Urinary bladder (tissue), 4 donors: ENCODE data around the gene MACROD2. TPM values are rescaled to one million over a fixed set of nuclear protein-coding genes. Genes with fewer than 3 reads are reported as not detected.
A peak's percentile ranks its signal among the peaks of the same experiment; 100 is the strongest.
"Not testable (repeated sequence)": the region's sequence is repeated elsewhere in the genome, so short reads cannot be mapped to it uniquely, and the experiment has no call there.

ENCODE experiments used
- DNase-seq: peaks from one replicate; pipeline ENCODE4 v3.0.0-alpha.2; 2015; ENCODE audit errors: extremely low spot score
- H3K27ac ChIP-seq: one replicate; pipeline ENCODE4 v1.5.1; 2013; ENCODE audit warnings: low read depth, mild to moderate bottlenecking, moderate library complexity
- H3K36me3 ChIP-seq: one replicate; pipeline ENCODE4 v1.6.1; 2013; ENCODE audit warnings: mild to moderate bottlenecking, moderate library complexity; ENCODE audit not compliant: insufficient read depth
- H3K4me1 ChIP-seq: one replicate; pipeline ENCODE4 v1.6.1; 2013; ENCODE audit warnings: mild to moderate bottlenecking, moderate library complexity; ENCODE audit not compliant: insufficient read depth
- H3K4me3 ChIP-seq: one replicate; pipeline ENCODE4 v1.5.1; 2013; ENCODE audit warnings: low read depth, low read length
- WGBS: extraction: QIAGEN DNeasy Blood & Tissue Kit; methylation state at CpG from one replicate; pipeline ENCODE4 v1.1.7; 2013; 5-methylcytosine and 5-hydroxymethylcytosine counted together
- polyA plus RNA-seq: library from polyadenylated mRNA; stranded (reverse); fragments of 200-250 nt; gene quantifications from one replicate; pipeline ENCODE4 v1.2.3, GENCODE V29; 2013
- total RNA-seq: library from RNA; depleted of rRNA; stranded (reverse); fragments of >200 nt; gene quantifications from one replicate; pipeline ENCODE4 v1.2.3, GENCODE V29; 2014
- donor health status: healthy with polysubstance abuse.
- donor health status: healthy.

MACROD2 gene
- total and polyA plus RNA-seq, 2 donors, result 3.0 to 28.2 TPM

GRCh38 chr20:14219801-14220461 is 224.6 kb downstream of the MACROD2 start:
- 86% methylated on average over 4 of the region's 4 CpGs for WGBS
- no peak for DNase-seq
- Histone ChIP-seq H3K4me1 (no peaks in the 10 kb centered on the region), H3K36me3 (no peaks in the 10 kb centered on the region), H3K4me3 (no peak overlapping the region), H3K27ac (no peak overlapping the region)

GRCh38 chr20:14220986-14221385 is 225.7 kb downstream of the MACROD2 start:
- no peak overlapping the region for H3K4me3 ChIP-seq
- no peak for DNase-seq
- no peak overlapping the region for H3K27ac ChIP-seq
- H3K4me1 ChIP-seq, result no peaks in the 10 kb centered on the region
- H3K36me3 ChIP-seq, result no peaks in the 10 kb centered on the region
- 95% methylated on average over 1 of the region's 1 CpG for WGBS

- DNase-seq, result no peak
- H3K4me3 ChIP-seq, result no peak overlapping the region
- 88% methylated on average over 3 of the region's 3 CpGs for WGBS
- H3K36me3 ChIP-seq, result no peaks in the 10 kb centered on the region
- no peak overlapping the region for H3K27ac ChIP-seq
- H3K4me1 ChIP-seq, result no peaks in the 10 kb centered on the region
These were observed 228.5 kb downstream of the MACROD2 start for GRCh38 chr20:14223806-14224205.

- H3K36me3 ChIP-seq, DNase-seq, H3K27ac ChIP-seq, H3K4me1 ChIP-seq: not testable (repeated sequence)
- WGBS, result 59% methylated on average over 46 of the region's 53 CpGs
- peak overlapping the region; percentile 17 for H3K4me3 ChIP-seq
These were observed 231.0 kb downstream of the MACROD2 start for GRCh38 chr20:14226051-14227049.

- 96% methylated on average over 2 of the region's 2 CpGs for WGBS
- no peak overlapping the region for H3K27ac ChIP-seq
These were observed 237.3 kb downstream of the MACROD2 start for GRCh38 chr20:14232650-14233049.

GRCh38 chr20:14234666-14235295 is 239.5 kb downstream of the MACROD2 start:
- no peak for DNase-seq
- Histone ChIP-seq H3K36me3 (no peaks in the 10 kb centered on the region), H3K4me3 (no peak overlapping the region), H3K4me1 (no peaks in the 10 kb centered on the region), H3K27ac (no peak overlapping the region)
- WGBS, result 20% methylated on average over 2 of the region's 2 CpGs

More at GRCh38 chr20:14232650-14233049, 237.3 kb downstream of the MACROD2 start:
- H3K4me3 ChIP-seq, result no peak overlapping the region
- no peaks in the 10 kb centered on the region for H3K36me3 ChIP-seq
- H3K4me1 ChIP-seq, result no peaks in the 10 kb centered on the region
- DNase-seq, result no peak

- DNase-seq, result no peak
- no peaks in the 10 kb centered on the region for H3K36me3 ChIP-seq
- no peak overlapping the region for H3K27ac ChIP-seq
- WGBS, result 35% methylated on average over 2 of the region's 2 CpGs
- no peaks in the 10 kb centered on the region for H3K4me1 ChIP-seq
- H3K4me3 ChIP-seq, result no peak overlapping the region
These were observed 240.0 kb downstream of the MACROD2 start for GRCh38 chr20:14235355-14235754.

- Histone ChIP-seq H3K36me3 (no peaks in the 10 kb centered on the region), H3K4me3 (no peak overlapping the region), H3K27ac (no peak overlapping the region), H3K4me1 (no peaks in the 10 kb centered on the region)
- 50% methylated on average over 1 of the region's 1 CpG for WGBS
- no peak for DNase-seq
These were observed 250.2 kb downstream of the MACROD2 start for GRCh38 chr20:14245368-14245970.

GRCh38 chr20:14259689-14260088 is 264.4 kb downstream of the MACROD2 start:
- 92% methylated on average over 1 of the region's 1 CpG for WGBS
- Histone ChIP-seq H3K4me3 (no peak overlapping the region), H3K4me1 (no peaks in the 10 kb centered on the region), H3K27ac (no peak overlapping the region), H3K36me3 (no peaks in the 10 kb centered on the region)
- DNase-seq, result no peak

- no peak overlapping the region for H3K27ac ChIP-seq
- H3K36me3 ChIP-seq, result no peaks in the 10 kb centered on the region
- no peak for DNase-seq
- H3K4me1 ChIP-seq, result no peaks in the 10 kb centered on the region
- 84% methylated on average over 1 of the region's 1 CpG for WGBS
- no peak overlapping the region for H3K4me3 ChIP-seq
These were observed 265.1 kb downstream of the MACROD2 start for GRCh38 chr20:14260367-14260766.

GRCh38 chr20:14264869-14265268 is 269.6 kb downstream of the MACROD2 start:
- Histone ChIP-seq H3K27ac (no peak overlapping the region), H3K4me1 (no peaks in the 10 kb centered on the region), H3K4me3 (no peak overlapping the region), H3K36me3 (no peaks in the 10 kb centered on the region)
- DNase-seq, result no peak

- Histone ChIP-seq H3K36me3 (no peaks in the 10 kb centered on the region), H3K4me1 (no peaks in the 10 kb centered on the region), H3K4me3 (no peak overlapping the region), H3K27ac (no peak overlapping the region)
- no peak for DNase-seq
These were observed 270.9 kb downstream of the MACROD2 start for GRCh38 chr20:14266246-14266645.

- 96% methylated on average over 9 of the region's 9 CpGs for WGBS
- DNase-seq, H3K27ac ChIP-seq, H3K36me3 ChIP-seq, H3K4me1 ChIP-seq, H3K4me3 ChIP-seq: not testable (repeated sequence)
These were observed 275.4 kb downstream of the MACROD2 start for GRCh38 chr20:14270751-14271150.
